K562 (cell line): ENCODE data around the gene ADNP. TPM values are rescaled to one million over a fixed set of nuclear protein-coding genes. Genes with fewer than 3 reads are reported as not detected.

ENCODE experiments used
- BCOR ChIP-seq: fragments of 450-650 bp; IDR thresholded peaks from 2 replicates; pipeline ENCODE4 v1.6.1; 2016
- CCNT2 ChIP-seq: IDR thresholded peaks from 2 replicates; pipeline ENCODE4 v1.6.1; 2011; ENCODE audit warnings: borderline replicate concordance, low read depth, mild to moderate bottlenecking, moderate library complexity, mixed read lengths, low read length; ENCODE audit not compliant: insufficient read length; ENCODE audit errors: extremely low read depth
- COPS2 ChIP-seq: fragments of 450-650 bp; conservative IDR thresholded peaks from 2 replicates; pipeline ENCODE4 v1.6.1; 2016; ENCODE audit warnings: mild to moderate bottlenecking, moderate library complexity
- HDAC2 ChIP-seq: fragments of 450-650 bp; IDR thresholded peaks from 2 replicates; pipeline ENCODE4 v1.6.1; 2016; ENCODE audit warnings: mild to moderate bottlenecking
- NCOA6 ChIP-seq: fragments of 450-650 bp; IDR thresholded peaks from 2 replicates; pipeline ENCODE4 v1.6.1; 2017; ENCODE audit warnings: mild to moderate bottlenecking
- PHB ChIP-seq: fragments of 250-450 bp; sonication (Bioruptor Pico); IDR thresholded peaks from 2 replicates; pipeline ENCODE4 v1.5.0; 2021
- POLR2AphosphoS5 ChIP-seq: IDR thresholded peaks from 2 replicates; pipeline ENCODE4 v1.6.1; 2011; ENCODE audit warnings: mild to moderate bottlenecking, low read depth, low read length, moderate library complexity; ENCODE audit not compliant: control insufficient read depth, insufficient read depth
- RNF2 ChIP-seq: sonication (generic); IDR thresholded peaks from 2 replicates; pipeline ENCODE4 v1.6.1; 2016
- SAFB2 ChIP-seq: fragments of 200-400 bp; formaldehyde crosslinking; IDR thresholded peaks from 2 replicates; pipeline ENCODE4 v1.6.1; 2018; ENCODE audit warnings: borderline replicate concordance, low read length, low read depth, moderate library complexity; ENCODE audit not compliant: severe bottlenecking
- SMAD2 ChIP-seq: fragments of 150-350 bp; IDR thresholded peaks from 2 replicates; pipeline ENCODE4 v1.6.1; 2014; ENCODE audit warnings: low read depth, mild to moderate bottlenecking, low read length
- SMARCC2 ChIP-seq: fragments of 450-650 bp; IDR thresholded peaks from 2 replicates; pipeline ENCODE4 v1.6.1; 2017; ENCODE audit warnings: antibody characterized with exemption, moderate library complexity, mild to moderate bottlenecking, low read depth
- SMC3 ChIP-seq: conservative IDR thresholded peaks from 2 replicates; pipeline ENCODE4 v1.6.1; 2011; ENCODE audit warnings: low read depth, low read length, improper control_type of control experiment; ENCODE audit not compliant: insufficient read depth
- SREBF2 ChIP-seq: sonication (generic); formaldehyde crosslinking; IDR thresholded peaks from 2 replicates; pipeline ENCODE4 v1.4.0; 2020; ENCODE audit warnings: mild to moderate bottlenecking, missing genetic modification reagents
- TBP ChIP-seq: optimal IDR thresholded peaks from 2 replicates; pipeline ENCODE3; 2011; ENCODE audit warnings: low read depth, low read length, improper control_type of control experiment
- ZNF134 ChIP-seq: fragments of 250-450 bp; sonication (Bioruptor Pico); conservative IDR thresholded peaks from 2 replicates; pipeline ENCODE4 v1.4.0; 2020
- ZNF431 ChIP-seq: sonication (generic); formaldehyde crosslinking; IDR thresholded peaks from 2 replicates; pipeline ENCODE4 v1.8.0; 2022; ENCODE audit warnings: mild to moderate bottlenecking, missing genetic modification reagents
- ZNF695 ChIP-seq: fragments of 450-650 bp; formaldehyde crosslinking; IDR thresholded peaks from 2 replicates; pipeline ENCODE4 v1.4.0; 2020; ENCODE audit warnings: mild to moderate bottlenecking, moderate library complexity
- polyA plus RNA-seq, 8 experiments: library from polyadenylated mRNA; depleted of rRNA in 4 of 8; stranded (reverse) in 5 of 8; unstranded in 3 of 8; fragments of >200 nt; fragmentation: Nextera tagmentation in 2 of 8; fragmentation: Illumina TruSeq in 1 of 8; extraction: Ambion mirVana in 2 of 8; extraction: Trizol in 1 of 8; gene quantifications; 2 replicates each; pipeline versions ENCODE4 v1.2.1 to v1.2.3, GENCODE V29; 2011 to 2014; ENCODE audit warnings: inconsistent platforms in 1 of 8, missing spikeins in 1 of 8
- total RNA-seq, 7 experiments: library from RNA; depleted of rRNA in 6 of 7; stranded (reverse); fragments of >200 nt in 6 of 7; fragmentation: Illumina TruSeq in 2 of 7; extraction: Trizol in 2 of 7; gene quantifications; 2 replicates each; pipeline versions ENCODE4 v1.2.1 to v1.2.3, GENCODE V29; 2011 to 2021; ENCODE audit warnings: low replicate concordance in 1 of 7
- TF ChIP-seq, protein P1 (sequence below): fragments of 250-450 bp; sonication (Bioruptor Pico); IDR thresholded peaks from 2 replicates; pipeline ENCODE4 v1.5.0; 2020; ENCODE audit warnings: mild to moderate bottlenecking, borderline replicate concordance
- TF ChIP-seq, protein P2 (sequence below): fragments of 450-650 bp; IDR thresholded peaks from 2 replicates; pipeline ENCODE4 v1.6.1; 2016; ENCODE audit warnings: antibody characterized with exemption
- TF ChIP-seq, protein P3 (sequence below): fragments of 450-650 bp; IDR thresholded peaks from 2 replicates; pipeline ENCODE4 v1.7.1; 2018; ENCODE audit warnings: mild to moderate bottlenecking, low read depth; ENCODE audit not compliant: partially characterized antibody
- TF ChIP-seq, protein P4 (sequence below): fragments of 450-650 bp; formaldehyde crosslinking; IDR thresholded peaks from 2 replicates; pipeline ENCODE4 v1.4.0; 2022; ENCODE audit warnings: missing genetic modification characterization

The ADNP gene
- total and polyA plus RNA-seq, 9 of the 15 experiments (the other 6 are each of a cell fraction or from before 2014, with no cell fraction given), result 17.8 to 59.9 (median 25.3) TPM

DNA sequence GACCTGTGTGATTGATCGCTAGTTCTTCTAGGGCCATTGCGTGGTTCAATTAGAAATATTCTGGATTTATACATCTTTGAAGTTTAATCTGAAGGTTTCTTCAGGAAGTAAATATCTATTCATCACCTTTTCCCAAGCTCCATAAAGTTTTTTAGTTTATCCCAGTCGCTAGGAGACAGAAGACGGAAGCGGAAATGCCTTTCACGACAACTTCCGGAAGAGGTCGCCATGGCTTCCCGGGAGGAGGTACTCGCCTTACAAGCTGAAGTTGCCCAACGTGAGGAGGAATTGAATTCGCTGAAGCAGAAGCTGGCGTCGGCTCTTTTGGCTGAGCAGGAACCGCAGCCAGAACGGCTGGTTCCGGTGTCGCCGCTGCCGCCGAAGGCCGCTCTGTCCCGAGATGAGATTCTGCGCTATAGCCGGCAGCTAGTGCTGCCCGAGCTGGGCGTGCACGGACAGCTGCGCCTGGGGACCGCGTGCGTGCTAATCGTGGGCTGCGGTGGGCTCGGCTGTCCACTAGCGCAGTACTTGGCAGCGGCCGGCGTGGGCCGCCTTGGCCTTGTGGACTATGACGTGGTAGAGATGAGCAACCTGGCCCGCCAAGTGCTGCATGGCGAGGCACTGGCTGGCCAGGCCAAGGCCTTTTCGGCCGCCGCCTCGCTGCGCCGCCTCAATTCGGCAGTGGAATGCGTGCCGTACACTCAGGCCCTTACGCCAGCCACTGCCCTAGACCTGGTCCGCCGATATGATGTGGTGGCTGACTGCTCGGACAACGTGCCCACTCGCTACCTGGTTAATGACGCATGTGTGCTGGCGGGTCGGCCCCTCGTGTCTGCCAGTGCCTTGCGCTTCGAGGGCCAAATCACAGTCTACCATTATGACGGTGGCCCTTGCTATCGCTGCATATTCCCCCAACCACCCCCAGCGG lies 27.6 kb upstream of the ADNP start, which contains the start of gene MOCS3 (continued):
- TF ChIP-seq HDAC2, result peak; percentile 86
- no peak for TF ChIP-seq SMAD2
- TF ChIP-seq POLR2AphosphoS5, result no peak; the same call in 1 of the 2 replicates
- no peak for TF ChIP-seq CCNT2
- no peak for TF ChIP-seq BCOR
- TF ChIP-seq NCOA6, result no peak
- TF ChIP-seq, protein P1, sequence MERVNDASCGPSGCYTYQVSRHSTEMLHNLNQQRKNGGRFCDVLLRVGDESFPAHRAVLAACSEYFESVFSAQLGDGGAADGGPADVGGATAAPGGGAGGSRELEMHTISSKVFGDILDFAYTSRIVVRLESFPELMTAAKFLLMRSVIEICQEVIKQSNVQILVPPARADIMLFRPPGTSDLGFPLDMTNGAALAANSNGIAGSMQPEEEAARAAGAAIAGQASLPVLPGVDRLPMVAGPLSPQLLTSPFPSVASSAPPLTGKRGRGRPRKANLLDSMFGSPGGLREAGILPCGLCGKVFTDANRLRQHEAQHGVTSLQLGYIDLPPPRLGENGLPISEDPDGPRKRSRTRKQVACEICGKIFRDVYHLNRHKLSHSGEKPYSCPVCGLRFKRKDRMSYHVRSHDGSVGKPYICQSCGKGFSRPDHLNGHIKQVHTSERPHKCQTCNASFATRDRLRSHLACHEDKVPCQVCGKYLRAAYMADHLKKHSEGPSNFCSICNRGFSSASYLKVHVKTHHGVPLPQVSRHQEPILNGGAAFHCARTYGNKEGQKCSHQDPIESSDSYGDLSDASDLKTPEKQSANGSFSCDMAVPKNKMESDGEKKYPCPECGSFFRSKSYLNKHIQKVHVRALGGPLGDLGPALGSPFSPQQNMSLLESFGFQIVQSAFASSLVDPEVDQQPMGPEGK, result no peak
- TF ChIP-seq SMC3, result no peak
- no peak for TF ChIP-seq TBP
- TF ChIP-seq SAFB2, result no peak
- no peak for TF ChIP-seq SREBF2 (CRISPR knock-in tag)
- TF ChIP-seq, protein P2, sequence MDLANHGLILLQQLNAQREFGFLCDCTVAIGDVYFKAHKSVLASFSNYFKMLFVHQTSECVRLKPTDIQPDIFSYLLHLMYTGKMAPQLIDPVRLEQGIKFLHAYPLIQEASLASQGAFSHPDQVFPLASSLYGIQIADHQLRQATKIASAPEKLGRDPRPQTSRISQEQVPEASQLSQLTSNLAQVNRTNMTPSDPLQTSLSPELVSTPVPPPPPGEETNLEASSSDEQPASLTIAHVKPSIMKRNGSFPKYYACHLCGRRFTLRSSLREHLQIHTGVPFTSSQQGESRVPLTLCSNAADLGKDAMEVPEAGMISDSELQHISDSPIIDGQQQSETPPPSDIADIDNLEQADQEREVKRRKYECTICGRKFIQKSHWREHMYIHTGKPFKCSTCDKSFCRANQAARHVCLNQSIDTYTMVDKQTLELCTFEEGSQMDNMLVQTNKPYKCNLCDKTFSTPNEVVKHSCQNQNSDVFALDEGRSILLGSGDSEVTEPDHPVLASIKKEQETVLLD, result no peak
- no peak for TF ChIP-seq SMARCC2
- TF ChIP-seq ZNF134, result no peak
- TF ChIP-seq RNF2, result 0 out of 2 replicates have a peak, but pooled peaks have one; percentile 11
- no peak for TF ChIP-seq ZNF431 (CRISPR knock-in tag)
- TF ChIP-seq, protein P3, sequence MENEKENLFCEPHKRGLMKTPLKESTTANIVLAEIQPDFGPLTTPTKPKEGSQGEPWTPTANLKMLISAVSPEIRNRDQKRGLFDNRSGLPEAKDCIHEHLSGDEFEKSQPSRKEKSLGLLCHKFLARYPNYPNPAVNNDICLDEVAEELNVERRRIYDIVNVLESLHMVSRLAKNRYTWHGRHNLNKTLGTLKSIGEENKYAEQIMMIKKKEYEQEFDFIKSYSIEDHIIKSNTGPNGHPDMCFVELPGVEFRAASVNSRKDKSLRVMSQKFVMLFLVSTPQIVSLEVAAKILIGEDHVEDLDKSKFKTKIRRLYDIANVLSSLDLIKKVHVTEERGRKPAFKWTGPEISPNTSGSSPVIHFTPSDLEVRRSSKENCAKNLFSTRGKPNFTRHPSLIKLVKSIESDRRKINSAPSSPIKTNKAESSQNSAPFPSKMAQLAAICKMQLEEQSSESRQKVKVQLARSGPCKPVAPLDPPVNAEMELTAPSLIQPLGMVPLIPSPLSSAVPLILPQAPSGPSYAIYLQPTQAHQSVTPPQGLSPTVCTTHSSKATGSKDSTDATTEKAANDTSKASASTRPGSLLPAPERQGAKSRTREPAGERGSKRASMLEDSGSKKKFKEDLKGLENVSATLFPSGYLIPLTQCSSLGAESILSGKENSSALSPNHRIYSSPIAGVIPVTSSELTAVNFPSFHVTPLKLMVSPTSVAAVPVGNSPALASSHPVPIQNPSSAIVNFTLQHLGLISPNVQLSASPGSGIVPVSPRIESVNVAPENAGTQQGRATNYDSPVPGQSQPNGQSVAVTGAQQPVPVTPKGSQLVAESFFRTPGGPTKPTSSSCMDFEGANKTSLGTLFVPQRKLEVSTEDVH, result peak; percentile 98
- TF ChIP-seq COPS2, result no peak
- TF ChIP-seq, protein P4, sequence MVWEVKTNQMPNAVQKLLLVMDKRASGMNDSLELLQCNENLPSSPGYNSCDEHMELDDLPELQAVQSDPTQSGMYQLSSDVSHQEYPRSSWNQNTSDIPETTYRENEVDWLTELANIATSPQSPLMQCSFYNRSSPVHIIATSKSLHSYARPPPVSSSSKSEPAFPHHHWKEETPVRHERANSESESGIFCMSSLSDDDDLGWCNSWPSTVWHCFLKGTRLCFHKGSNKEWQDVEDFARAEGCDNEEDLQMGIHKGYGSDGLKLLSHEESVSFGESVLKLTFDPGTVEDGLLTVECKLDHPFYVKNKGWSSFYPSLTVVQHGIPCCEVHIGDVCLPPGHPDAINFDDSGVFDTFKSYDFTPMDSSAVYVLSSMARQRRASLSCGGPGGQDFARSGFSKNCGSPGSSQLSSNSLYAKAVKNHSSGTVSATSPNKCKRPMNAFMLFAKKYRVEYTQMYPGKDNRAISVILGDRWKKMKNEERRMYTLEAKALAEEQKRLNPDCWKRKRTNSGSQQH, result no peak
- no peak for TF ChIP-seq ZNF695
- TF ChIP-seq PHB (CRISPR knock-in tag), result no peak
